DMS 273 treated with DMSO at 0.1 percent for 48 hours (cell line): ENCODE measurements around the gene VPS39.

Experiments
- DNase-seq: peaks from one replicate; lab custom pipeline; 2025; lab: John Stamatoyannopoulos, UW

Gene VPS39

GRCh38 chr15:42159381-42160015 is 48.6 kb downstream of the VPS39 start:
- no peak for DNase-seq

DNA sequence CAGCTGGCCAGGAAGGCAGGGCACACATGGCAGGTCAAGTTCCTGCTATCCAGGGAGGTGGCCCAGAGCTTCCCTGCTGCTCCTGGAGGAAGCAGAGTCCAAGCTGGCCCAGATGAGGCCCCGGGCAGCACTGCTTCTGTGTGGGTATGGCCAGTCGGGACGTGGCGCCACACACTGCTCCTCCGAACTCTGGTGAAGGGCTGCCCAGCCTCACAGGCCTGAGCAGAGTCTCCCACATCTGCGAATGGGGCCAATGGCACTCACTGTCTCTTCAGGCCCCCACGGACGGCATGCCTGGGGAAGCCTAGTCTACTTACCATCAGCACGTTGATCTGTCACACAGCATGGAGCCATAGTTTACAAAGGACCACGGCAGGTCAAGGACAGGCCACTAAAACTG is 49.2 kb downstream of the VPS39 start:
- DNase-seq: no peak

- DNase-seq: no peak
These were observed 49.9 kb downstream of the VPS39 start for GRCh38 chr15:42157981-42158765.

DNA sequence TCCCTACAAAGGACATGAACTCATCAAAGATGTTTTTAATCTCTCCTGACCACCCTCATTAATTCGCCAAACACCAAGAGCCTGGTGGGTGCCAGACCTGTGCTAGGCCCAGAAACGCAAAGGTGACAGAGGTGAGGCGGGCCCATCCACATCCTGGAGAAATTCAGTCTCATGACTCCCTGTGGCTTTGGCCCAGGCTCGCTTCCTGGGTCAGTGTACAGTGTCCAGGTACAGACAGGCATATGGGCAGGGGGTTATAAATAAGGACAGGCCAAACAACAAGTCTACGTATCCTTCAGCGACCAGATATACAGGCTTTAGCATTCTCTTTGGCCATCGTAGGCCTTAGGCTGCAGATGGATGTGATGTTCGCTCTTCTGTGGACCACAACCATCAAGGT is 50.7 kb downstream of the VPS39 start:
- DNase-seq: no peak

GRCh38 chr15:42156243-42156922 is 51.7 kb downstream of the VPS39 start, which contains the start of gene PLA2G4F:
PLA2G4F (minus strand) TSS chr15:42156636; CDS start chr15:42156549, 87 bp downstream.
- DNase-seq: no peak

DNA sequence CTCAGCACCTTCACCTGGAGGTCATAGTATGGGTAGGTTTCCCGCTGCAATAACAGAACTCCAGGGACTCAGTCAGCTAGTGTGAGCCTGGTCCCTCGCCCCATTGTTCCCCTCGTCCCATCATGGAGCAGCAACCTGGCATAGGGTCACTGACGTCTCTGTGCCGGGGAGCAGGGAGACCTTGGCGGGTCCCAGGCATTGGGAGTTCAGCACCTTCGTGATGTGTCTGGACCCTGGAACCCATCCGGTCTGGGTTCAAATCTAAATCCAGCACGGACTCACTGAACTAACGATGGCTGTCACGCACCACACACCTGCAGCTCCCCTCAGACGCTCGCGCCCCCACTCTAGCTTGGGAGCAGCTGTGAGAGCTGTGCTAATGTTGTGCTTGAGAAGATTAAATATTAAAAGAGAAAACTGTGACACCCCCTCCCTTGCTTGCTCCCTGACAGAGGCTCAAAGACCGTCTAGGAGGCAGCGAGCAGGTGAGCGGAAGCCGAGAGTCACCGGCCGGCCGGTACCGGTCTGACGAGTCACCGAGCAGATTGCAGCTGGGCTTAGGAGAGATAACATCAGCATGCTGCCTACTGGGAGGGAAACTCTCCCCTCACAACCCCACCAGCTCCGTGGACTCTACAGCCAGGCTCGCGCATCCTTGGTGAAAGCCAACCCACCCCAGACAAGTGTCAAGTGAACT is 52.4 kb downstream of the VPS39 start:
- no peak for DNase-seq

GRCh38 chr15:42154956-42155355 is 53.1 kb downstream of the VPS39 start:
- DNase-seq: no peak

DNA sequence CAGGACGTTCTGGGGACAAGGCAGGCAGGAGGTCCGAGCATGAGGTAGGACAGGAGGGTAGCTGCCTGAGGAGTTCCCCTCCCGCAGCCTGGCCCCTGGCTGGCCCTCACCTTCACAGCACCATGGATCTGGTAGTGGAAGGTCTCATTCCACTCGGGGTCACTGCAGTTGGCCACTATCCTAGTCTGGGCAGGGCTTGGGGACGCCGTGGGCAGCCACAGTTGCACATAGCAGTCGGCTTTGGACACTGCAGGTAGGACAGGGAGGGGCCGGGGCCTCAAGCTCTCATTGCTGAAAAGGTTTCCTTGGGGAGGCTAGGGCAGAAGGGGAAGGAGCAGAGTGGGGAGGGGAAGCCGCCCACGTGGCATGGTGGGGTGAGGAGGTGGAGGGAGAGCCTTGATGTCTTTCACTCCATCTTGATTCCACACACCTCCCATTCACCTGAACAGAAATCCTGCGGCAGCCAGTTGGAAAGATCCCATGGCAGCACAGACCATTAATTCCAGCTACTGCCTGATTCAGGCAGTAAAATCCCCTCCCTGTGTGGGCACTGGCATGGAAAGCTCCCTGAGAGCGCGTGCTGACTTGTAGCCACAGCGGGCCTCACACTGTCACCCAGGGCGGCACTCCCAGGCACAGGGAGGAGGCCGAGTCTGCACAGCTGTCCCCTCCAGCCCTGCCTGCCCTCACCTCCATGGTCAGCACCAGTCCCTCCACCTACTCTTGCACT is 53.7 kb downstream of the VPS39 start:
- no peak for DNase-seq

DNA sequence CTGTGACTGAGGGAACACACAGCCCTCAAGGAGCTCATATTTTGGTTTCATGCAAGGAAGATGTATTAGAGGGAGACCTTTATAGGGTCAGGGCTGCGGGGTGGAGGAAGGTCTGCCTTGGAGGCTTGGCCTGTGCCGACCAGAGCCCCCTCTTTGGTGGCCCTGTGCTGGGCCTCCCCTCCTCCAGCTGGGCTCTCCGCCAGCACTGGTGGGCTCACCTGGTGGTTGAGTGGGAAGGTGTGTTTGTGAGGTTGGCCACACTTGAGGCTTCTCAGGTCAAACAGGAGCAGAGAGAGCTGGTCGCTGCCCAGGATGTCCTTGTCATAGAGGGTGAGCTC is 54.3 kb downstream of the VPS39 start:
- DNase-seq: no peak

- no peak for DNase-seq
These were observed 55.0 kb downstream of the VPS39 start for GRCh38 chr15:42152921-42153698.

DNA sequence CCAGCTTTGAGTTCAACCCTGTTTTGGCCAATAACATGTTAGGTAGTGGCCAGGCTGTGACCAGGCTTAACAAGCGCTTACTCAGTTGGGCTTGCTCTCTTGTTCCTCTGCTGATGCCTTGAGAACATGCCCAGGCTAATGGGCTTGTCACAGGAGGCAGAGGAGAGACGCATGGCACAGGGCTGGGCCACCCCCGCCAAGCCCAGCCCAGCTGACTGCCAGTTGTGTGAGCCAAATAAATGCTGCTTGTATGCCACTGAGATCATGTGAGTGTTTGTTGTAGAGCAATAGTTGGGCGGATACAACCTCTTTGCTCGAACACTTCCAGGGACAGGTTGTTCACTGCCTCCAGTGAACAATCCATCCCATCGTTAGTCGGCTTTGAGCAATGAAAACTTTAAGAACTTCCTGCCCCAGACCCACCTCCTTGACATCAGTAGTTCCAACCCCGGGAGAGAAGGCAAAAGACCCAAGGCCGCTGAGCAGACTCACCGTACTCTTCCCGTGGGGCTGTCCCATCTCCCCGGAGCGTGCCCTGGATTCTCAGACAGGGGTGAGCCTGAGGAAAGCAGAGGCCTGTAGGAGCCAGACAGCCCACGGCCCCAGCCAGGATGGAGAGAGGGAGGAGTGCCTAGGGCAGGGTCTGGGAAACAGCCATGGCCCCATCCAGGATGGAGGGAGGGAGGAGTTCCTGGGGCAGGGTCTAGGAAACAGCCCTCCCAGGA is 55.7 kb downstream of the VPS39 start:
- DNase-seq: no peak

DNA sequence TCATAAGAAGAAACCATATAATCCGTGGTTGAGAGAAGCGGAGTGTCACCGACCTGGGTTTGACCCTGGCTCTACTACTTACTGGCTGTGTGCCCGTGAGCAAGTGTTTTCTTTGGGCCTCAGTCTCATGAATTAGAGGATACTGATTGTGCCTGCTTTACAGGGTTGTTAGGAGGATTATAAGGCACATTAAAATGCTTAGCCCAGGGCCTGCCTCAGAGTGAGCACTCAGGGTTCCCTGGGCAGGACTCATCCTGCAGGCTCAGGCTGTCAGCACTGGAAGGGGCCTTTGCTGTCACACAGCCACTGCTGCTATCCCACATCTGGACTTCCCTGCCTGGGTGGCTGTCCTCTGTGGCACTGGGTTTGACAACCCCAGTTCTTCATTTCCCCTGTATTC is 56.4 kb downstream of the VPS39 start:
- no peak for DNase-seq

DNA sequence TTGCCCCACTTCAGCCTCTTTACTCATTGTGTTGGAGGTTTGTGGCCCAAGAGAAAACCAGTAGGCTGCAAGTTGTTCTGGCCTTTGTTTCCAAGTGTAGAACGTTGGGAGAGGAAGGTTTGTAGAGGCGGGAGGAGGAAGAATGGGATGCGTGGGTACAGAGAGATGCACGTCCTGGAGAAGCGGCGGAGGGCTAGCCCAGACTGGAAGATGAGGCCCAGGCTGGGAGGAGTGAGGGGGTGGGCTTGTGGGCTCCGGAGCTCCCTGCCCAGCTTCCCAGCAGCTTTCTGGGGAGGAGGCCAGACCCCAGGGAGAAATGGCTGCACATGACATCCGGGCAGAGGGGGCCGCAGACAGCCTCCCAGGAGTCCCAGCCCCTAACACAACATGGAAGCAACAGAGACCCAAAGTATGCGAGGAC is 57.0 kb downstream of the VPS39 start:
- no peak for DNase-seq

- DNase-seq: no peak
These were observed 57.7 kb downstream of the VPS39 start for GRCh38 chr15:42150219-42150970.

- no peak for DNase-seq
These were observed 58.4 kb downstream of the VPS39 start for GRCh38 chr15:42149493-42150218.

DNA sequence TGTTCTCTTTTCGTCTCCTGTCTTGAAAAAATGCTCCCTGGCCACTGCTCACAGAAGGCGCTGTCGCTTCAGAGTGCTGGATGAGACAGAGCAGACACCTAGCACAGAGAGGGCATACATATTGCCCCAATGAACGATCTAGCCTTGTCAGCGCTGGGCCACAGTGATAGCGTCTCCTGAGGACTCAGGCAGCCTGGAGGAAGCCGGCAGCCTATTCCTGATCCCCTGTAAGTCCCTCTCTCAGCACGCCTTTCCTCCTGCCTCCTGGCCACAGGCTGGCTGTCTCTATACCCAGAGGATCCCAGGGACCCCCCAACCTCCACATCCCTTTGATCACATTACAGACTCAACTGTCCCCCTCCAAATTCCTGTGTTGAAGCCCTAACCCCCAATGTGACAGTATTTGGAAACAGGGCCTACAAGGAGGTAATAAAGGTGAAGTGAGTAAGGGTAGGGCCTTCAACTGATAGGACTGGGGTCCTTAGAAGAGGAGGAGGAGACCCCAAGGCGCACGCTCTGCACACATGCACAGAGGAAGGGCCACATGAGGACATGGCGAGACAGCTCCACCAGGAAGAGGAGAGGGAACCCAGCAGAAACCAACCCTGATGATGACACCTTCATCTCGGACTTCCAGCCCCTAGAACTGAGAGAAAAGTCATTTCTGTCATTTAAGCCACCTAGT is 59.2 kb downstream of the VPS39 start:
- no peak for DNase-seq

- no peak for DNase-seq
These were observed 60.7 kb downstream of the VPS39 start for GRCh38 chr15:42147431-42147735.
